ENCODE data around the gene ANO8. TPM values are rescaled to one million over a fixed set of nuclear protein-coding genes. Genes with fewer than 3 reads are reported as not detected.
"Not testable (repeated sequence)": the region's sequence is repeated elsewhere in the genome, so short reads cannot be mapped to it uniquely, and the experiment has no call there.

The ANO8 gene
- total RNA-seq, 1 experiment from 2014 or later = 21.9 TPM

DNA sequence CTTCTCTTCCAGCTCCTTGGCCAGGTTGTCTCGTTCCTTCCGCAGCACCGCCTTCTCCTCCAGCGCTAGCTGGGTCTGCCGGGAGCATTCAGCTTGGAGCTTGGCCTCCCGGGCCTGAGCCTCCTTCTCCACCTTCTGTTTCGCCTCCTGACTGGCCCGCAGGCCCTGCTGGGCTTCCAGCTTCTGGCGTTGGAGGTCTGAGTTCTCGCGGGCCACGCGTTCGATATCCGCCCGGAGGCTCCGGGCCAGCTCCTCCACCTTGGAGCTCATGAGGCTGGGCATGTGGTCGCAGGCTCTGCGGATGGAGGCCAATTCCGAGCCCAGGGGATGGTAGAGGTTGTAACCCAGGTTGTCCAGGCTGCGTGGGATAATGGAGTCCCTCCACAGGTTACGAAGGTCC is 30.7 kb upstream of the ANO8 start:
- Histone ChIP-seq H2BK15ac (ENCODE audit: low read depth, low read length) (no peak overlapping the region), H4K20me1 (ENCODE audit: control insufficient read depth, insufficient read depth, insufficient read length) (no peaks in the 10 kb centered on the region), H3K9ac (ENCODE audit: extremely low read depth, insufficient read length, low read length) (no peak overlapping the region), H2BK5ac (ENCODE audit: insufficient read length, low read length) (no peak overlapping the region), H3K23ac (ENCODE audit: insufficient read length, low read depth, low read length) (no peak overlapping the region), H3K79me1 (ENCODE audit: insufficient read depth, low read depth, low read length, poor library complexity, severe bottlenecking) (no peaks in the 10 kb centered on the region), H3K4ac (ENCODE audit: low read depth, low read length) (no peak overlapping the region), H2BK12ac (ENCODE audit: insufficient read length, low read depth, low read length) (no peak overlapping the region), H3K27me3 (ENCODE audit: insufficient read depth, low read length) (no peaks in the 10 kb centered on the region), H4K91ac (ENCODE audit: insufficient read length, low read depth, low read length) (no peak overlapping the region), H3K23me2 (ENCODE audit: insufficient read length, low read depth, low read length, poor library complexity, severe bottlenecking) (no peaks in the 10 kb centered on the region), H4K5ac (ENCODE audit: insufficient read length, low read depth, low read length) (no peak overlapping the region), H3K27ac (ENCODE audit: insufficient read length, low read depth, low read length) (no peak overlapping the region), H3K9me3 (ENCODE audit: control insufficient read depth, low read depth, low read length) (no peaks in the 10 kb centered on the region), H2BK20ac (ENCODE audit: low read depth, low read length, poor library complexity, severe bottlenecking) (no peak overlapping the region), H3K4me1 (ENCODE audit: insufficient read depth, low read length) (no peaks in the 10 kb centered on the region; the same call in 1 of the 2 replicates), H2AK5ac (ENCODE audit: insufficient read length, low read length) (no peak overlapping the region), H3K18ac (ENCODE audit: insufficient read length, low read depth, low read length) (no peak overlapping the region), H4K8ac (replicated peaks; ENCODE audit: insufficient read length, low read depth, low read length) (no peak overlapping the region), H3T11ph (ENCODE audit: low read length) (no peak overlapping the region), H2BK120ac (ENCODE audit: low read depth, low read length, poor library complexity, severe bottlenecking) (no peak overlapping the region), H3K79me2 (ENCODE audit: insufficient read depth, low read length) (no peaks in the 10 kb centered on the region), H3K4me2 (ENCODE audit: insufficient read depth, insufficient read length, low read length) (no peak overlapping the region), H3K14ac (ENCODE audit: insufficient read depth, low read length) (no peak overlapping the region), H2AFZ (ENCODE audit: low read length) (no peak overlapping the region), H3K56ac (ENCODE audit: insufficient read length, low read depth, low read length) (no peak overlapping the region)
- Mint-ChIP-seq H3K4me3 (no peak overlapping the region; a peak in 1 of 5 replicates), H3K27ac (no peak overlapping the region; a peak in 1 of 7 replicates), H3K9me3 (peaks cover 0 to 3% of the 10 kb centered on the region in 2 experiments; a peak in 1 of 5 replicates), H3K36me3 (ENCODE audit: insufficient read depth in 1 of 3, low read depth in 3 of 3) (no peaks in the 10 kb centered on the region), H3K4me1 (peaks cover 0 to 2% of the 10 kb centered on the region in 2 experiments; a peak in 1 of 4 replicates), H3K27me3 (ENCODE audit: low read depth) (peaks cover 15% of the 10 kb centered on the region)
- WGBS (ENCODE audit: extremely low coverage, insufficient read length, low lambda C conversion rate) = no CpG with 5 or more reads among the region's 22 CpGs
- DNase-seq = no peak
- TF ChIP-seq CTCF (conservative IDR thresholded peaks at IDR 0.05) = no peak

DNA sequence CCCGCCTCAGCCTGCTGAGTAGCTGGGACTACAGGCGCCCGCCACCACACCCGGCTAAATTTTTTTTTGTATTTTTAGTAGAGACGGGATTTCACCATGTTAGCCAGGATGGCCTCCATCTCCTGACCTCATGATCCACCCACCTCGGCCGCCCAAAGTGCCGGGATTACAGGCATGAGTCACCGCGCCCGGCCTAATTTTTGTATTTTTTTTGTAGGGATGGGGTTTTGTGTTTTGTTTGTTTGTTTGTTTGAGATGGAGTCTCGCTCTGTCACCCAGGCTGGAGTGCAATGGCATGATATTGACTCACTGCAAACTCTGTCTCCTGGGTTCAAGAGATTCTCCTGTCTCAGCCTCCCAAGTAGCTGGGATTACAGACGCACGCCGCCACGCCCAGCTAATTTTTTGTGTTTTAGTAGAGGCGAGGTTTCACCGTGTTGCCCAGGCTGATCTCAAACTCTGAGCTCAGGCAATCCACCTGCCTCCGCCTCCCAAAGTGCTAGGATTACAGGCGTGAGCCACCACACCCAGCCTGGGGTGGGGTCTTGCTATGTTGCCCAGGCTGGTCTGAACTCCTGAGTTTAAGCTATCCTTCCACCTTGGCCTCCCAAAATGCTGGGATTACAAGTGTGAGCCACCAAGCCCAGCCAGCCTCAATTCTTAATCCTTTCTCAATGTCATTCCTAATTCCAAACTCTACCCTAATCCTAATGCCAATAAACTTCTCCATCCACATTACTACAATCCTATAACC is 29.4 kb upstream of the ANO8 start:
- H3K56ac ChIP-seq (ENCODE audit: insufficient read length, low read depth, low read length); H3K79me2 ChIP-seq (ENCODE audit: insufficient read depth, low read length); H3K9me3 ChIP-seq (ENCODE audit: control insufficient read depth, low read depth, low read length); H3K4me1 Mint-ChIP-seq; H3K36me3 Mint-ChIP-seq (ENCODE audit: insufficient read depth in 1 of 3, low read depth in 3 of 3); H3K9ac ChIP-seq (ENCODE audit: extremely low read depth, insufficient read length, low read length); H2BK20ac ChIP-seq (ENCODE audit: low read depth, low read length, poor library complexity, severe bottlenecking); H3K23ac ChIP-seq (ENCODE audit: insufficient read length, low read depth, low read length); H3K23me2 ChIP-seq (ENCODE audit: insufficient read length, low read depth, low read length, poor library complexity, severe bottlenecking); H4K8ac ChIP-seq (replicated peaks; ENCODE audit: insufficient read length, low read depth, low read length); H3K79me1 ChIP-seq (ENCODE audit: insufficient read depth, low read depth, low read length, poor library complexity, severe bottlenecking); H2BK15ac ChIP-seq (ENCODE audit: low read depth, low read length); H2AK5ac ChIP-seq (ENCODE audit: insufficient read length, low read length); H3K14ac ChIP-seq (ENCODE audit: insufficient read depth, low read length); H3K18ac ChIP-seq (ENCODE audit: insufficient read length, low read depth, low read length); H4K91ac ChIP-seq (ENCODE audit: insufficient read length, low read depth, low read length); H2BK5ac ChIP-seq (ENCODE audit: insufficient read length, low read length); H2BK12ac ChIP-seq (ENCODE audit: insufficient read length, low read depth, low read length); H2BK120ac ChIP-seq (ENCODE audit: low read depth, low read length, poor library complexity, severe bottlenecking); H4K5ac ChIP-seq (ENCODE audit: insufficient read length, low read depth, low read length); H3K4me2 ChIP-seq (ENCODE audit: insufficient read depth, insufficient read length, low read length); H3K4ac ChIP-seq (ENCODE audit: low read depth, low read length); H3K27me3 ChIP-seq (ENCODE audit: insufficient read depth, low read length); H3K27ac ChIP-seq (ENCODE audit: insufficient read length, low read depth, low read length); H2AFZ ChIP-seq (ENCODE audit: low read length); H3T11ph ChIP-seq (ENCODE audit: low read length); H4K20me1 ChIP-seq (ENCODE audit: control insufficient read depth, insufficient read depth, insufficient read length); H3K27ac Mint-ChIP-seq; H3K4me1 ChIP-seq (ENCODE audit: insufficient read depth, low read length); H3K9me3 Mint-ChIP-seq; DNase-seq: not testable (repeated sequence)
- H3K27me3 Mint-ChIP-seq (ENCODE audit: low read depth) = peaks cover 15% of the 10 kb centered on the region
- no CpG with 5 or more reads among the region's 20 CpGs for WGBS (ENCODE audit: extremely low coverage, insufficient read length, low lambda C conversion rate)
- H3K4me3 Mint-ChIP-seq = 0 out of 5 replicates have a peak overlapping the region, but pooled peaks of 1 of the 2 experiments have one; percentile 17
